ENCODE results near the gene ITGA11. TPM values are rescaled to one million over a fixed set of nuclear protein-coding genes. Genes with fewer than 3 reads are reported as not detected.
A peak's percentile ranks its signal among the peaks of the same experiment; 100 is the strongest.

The ITGA11 gene
- total and polyA plus RNA-seq, 10 donors, result 0.27 to 17.2 (median 5.8) TPM

DNA sequence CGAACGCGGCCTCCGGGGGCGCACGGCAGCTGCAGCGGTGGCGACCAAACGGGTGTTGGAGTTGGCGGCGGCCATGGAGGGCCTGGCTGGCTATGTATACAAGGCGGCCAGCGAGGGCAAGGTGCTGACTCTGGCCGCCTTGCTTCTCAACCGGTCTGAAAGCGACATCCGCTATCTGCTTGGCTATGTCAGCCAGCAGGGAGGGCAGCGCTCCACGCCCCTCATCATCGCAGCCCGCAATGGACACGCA lies 153.7 kb downstream of the ITGA11 start:
- Histone ChIP-seq H3K27ac (peak overlapping the region; percentile 94 to 99 (median 98)), H3K4me1 (peaks cover 36 to 66% (median 58%) of the 10 kb centered on the region in 6 donors), H3K9me3 (no peaks in the 10 kb centered on the region), H3K4me3 (peak overlapping the region; percentile 61 to 95 (median 84)), H3K36me3 (no peaks in the 10 kb centered on the region), H3K27me3 (replicated peaks in 1 of 7) (no peaks in the 10 kb centered on the region)
- intact Hi-C loops (cut with DNase I; ENCODE audit: low total_unique reads), result no loop called here
- WGBS, 5 donors, result 0 to 1% (median 0%) methylated on average over 7 to 22 of the region's 22 CpGs
- no peak for DNase-seq
- TF ChIP-seq CTCF (IDR thresholded peaks at IDR 0.05 in 8 of 11, conservative IDR thresholded peaks at IDR 0.05 in 3 of 11) (peak in 9 of 11 experiments; percentile 27 to 63 (median 46)), POLR2AphosphoS5 (IDR thresholded peaks at IDR 0.05) (no peak)

- peak within 1 kb of the TSS; percentile 61 to 95 (median 84) for H3K4me3 ChIP-seq
- intact Hi-C loops (cut with DNase I; ENCODE audit: low total_unique reads), result no loop called here
- H3K9me3 ChIP-seq, result no peaks in the 10 kb centered on the region
- no peaks in the 10 kb centered on the region for H3K27me3 ChIP-seq (replicated peaks in 1 of 7)
- peaks cover 31 to 61% (median 53%) of the 10 kb centered on the region in 6 donors for H3K4me1 ChIP-seq
- TF ChIP-seq POLR2AphosphoS5 (IDR thresholded peaks at IDR 0.05) (peak; percentile 90 to 96 (median 91)), CTCF (IDR thresholded peaks at IDR 0.05 in 8 of 11, conservative IDR thresholded peaks at IDR 0.05 in 3 of 11) (peak in 1 of 11 experiments; percentile 21), POLR2A (IDR thresholded peaks at IDR 0.05) (peak; percentile 12 to 56 (median 44))
- no peaks in the 10 kb centered on the region for H3K36me3 ChIP-seq
- peak within 1 kb of the TSS; percentile 94 to 99 (median 98) for H3K27ac ChIP-seq
- peak; percentile 97 for DNase-seq
- 0% methylated on average over 18 to 85 of the region's 85 CpGs; no CpG with 5 or more reads in 1 of the 5 donors for WGBS, 5 donors
Observed at GRCh38 chr15:68277603-68278344, 154.2 kb downstream of the ITGA11 start, which contains the start of gene FEM1B. FEM1B (plus strand) TSS chr15:68277745; CDS start chr15:68278418, 673 bp downstream.

- 0 to 3% (median 1%) methylated on average over 20 to 25 of the region's 25 CpGs for WGBS, 5 donors
Observed at GRCh38 chr15:68277131-68277602, 154.8 kb downstream of the ITGA11 start.

More at GRCh38 chr15:68277131-68277602, 154.8 kb downstream of the ITGA11 start:
- no peaks in the 10 kb centered on the region for H3K27me3 ChIP-seq (replicated peaks in 1 of 7)
- no peaks in the 10 kb centered on the region for H3K36me3 ChIP-seq
- intact Hi-C loops (cut with DNase I; ENCODE audit: low total_unique reads), result no loop called here
- no peak for DNase-seq
- no peaks in the 10 kb centered on the region for H3K9me3 ChIP-seq
- no peak for TF ChIP-seq CTCF (IDR thresholded peaks at IDR 0.05 in 8 of 11, conservative IDR thresholded peaks at IDR 0.05 in 3 of 11)
- no peak for TF ChIP-seq POLR2A (IDR thresholded peaks at IDR 0.05)
- TF ChIP-seq POLR2AphosphoS5 (IDR thresholded peaks at IDR 0.05), result no peak
- peaks cover 30 to 55% (median 47%) of the 10 kb centered on the region in 6 donors for H3K4me1 ChIP-seq
- peak overlapping the region; percentile 94 to 99 (median 98) for H3K27ac ChIP-seq
- H3K4me3 ChIP-seq, result peak overlapping the region; percentile 61 to 95 (median 84)

All from spleen (tissue), 11 donors.